ENCODE measurements around the gene HPS4.
A peak's percentile ranks its signal among the peaks of the same experiment; 100 is the strongest.
"Not testable (repeated sequence)": the region's sequence is repeated elsewhere in the genome, so short reads cannot be mapped to it uniquely, and the experiment has no call there.

Gene HPS4

DNA sequence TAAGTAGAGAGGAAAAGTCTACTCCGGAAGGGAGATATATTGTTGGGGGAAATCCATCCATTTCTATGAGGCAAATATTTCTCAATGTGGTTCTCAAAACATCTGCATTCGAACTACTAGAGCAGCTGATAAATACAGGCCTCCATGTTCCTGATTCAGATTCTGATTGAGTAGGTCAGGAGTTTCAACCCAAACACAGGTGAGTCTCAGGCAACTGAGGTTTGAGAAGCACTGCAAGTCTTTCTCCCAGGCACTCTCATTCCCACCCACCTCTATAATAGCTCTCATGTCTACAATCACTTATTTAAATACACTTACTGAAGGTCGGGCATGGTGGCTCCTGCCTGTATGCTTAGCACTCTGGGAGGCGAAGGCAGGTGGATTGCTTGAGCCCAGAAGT, 69.2 kb downstream of the HPS4 start:
- no peak for DNase-seq (ENCODE audit: low read depth, low spot score)

DNA sequence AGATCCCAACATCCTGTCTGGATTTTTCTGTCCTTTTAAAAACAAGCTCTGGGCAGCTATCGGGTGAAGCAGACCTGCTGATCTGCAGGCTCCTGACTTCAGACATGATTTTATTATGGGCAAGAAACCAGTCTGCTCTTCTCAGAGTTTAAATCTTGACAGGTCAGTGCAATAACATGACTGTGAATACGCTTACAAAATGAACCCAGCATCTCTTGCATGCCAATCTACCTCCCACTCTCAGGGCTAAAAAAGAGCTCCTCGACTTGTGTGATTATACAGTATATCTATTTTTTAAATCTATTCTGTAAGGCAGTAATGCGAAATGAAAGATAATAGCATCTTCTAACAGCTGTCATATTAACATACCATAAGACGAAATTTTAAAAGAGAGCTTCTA, 73.2 kb downstream of the HPS4 start:
- no peak for DNase-seq (ENCODE audit: low read depth, low spot score)

DNA sequence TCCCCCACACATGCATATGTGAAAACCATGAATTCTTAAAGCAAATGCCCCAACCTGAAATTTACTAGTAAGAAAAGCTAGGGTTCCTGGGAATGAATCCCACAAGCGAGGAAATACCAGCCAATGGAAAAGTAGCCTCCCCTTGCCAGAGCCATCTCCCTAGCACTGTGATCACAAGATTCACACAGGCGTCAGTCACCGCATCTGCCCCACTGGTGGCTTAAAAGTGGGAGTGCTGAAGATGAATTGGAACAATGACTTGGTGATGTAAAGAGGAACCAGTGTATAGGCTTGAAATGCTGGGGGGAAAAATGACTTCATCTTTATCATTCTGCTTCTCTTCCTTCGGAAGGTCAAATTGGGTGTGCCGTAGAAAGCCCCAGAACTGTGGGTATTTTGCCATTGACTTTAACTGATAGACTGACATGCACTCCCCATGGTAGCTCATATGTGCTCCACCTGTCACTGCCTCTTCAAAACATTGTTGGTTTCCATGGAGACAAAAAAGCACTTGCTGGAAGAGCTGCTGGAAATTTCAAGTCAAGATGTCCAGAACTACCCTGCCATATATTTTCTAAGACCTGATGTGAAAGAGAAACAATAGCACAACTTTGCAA, 73.8 kb downstream of the HPS4 start:
- DNase-seq (ENCODE audit: low read depth, low spot score) = no peak

DNA sequence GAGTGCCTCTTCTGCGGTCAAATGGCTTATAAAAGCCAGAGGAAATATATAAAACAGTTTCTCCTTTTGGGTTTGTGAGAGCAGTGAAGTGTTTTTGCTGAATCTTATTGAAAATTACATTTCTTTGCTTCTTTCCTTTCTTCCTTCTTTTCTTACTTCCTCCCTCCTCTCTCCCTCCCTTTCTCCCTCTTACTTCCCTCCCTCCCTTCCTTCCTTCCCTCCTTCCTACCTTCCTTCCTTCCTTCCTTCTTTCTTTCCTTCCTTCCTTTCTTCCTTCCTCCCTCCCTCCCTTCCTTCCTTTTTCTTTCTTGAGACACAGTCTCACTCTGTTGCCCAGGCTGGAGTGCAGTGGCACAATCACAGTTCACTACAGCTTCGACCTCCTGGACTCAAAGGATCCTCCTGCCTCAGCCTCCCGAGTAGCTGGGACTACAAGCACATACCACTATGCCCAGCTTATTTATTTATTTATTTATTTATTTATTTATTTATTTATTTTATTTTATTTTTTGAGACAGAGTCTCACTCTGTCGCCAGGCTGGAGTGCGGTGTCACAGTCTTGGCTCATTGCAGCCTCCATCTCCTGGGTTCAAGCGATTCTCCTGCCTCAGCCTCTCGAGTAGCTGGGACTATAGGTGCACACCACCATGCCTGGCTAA, 74.9 kb downstream of the HPS4 start:
- not testable (repeated sequence) for DNase-seq (ENCODE audit: low read depth, low spot score)

DNA sequence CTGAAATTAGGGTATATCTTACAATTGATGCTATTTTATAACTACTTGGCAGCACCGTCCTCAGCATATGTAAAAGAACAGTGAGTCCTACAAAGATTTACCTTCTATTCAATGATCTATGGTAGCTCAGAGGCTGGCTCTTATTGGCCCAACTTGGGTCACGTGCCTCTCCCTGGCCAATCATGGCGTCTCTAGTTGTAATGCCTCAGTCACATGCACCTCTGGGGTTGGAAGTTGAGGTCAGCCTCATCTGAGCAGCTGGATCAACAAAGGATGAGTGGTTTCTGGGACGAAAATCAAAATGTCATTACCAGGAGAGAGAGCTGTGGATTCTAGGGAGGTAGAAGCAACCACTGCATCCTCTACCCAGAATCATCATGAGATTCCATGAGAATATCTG, 77.5 kb downstream of the HPS4 start:
- DNase-seq (ENCODE audit: low read depth, low spot score) = no peak

DNA sequence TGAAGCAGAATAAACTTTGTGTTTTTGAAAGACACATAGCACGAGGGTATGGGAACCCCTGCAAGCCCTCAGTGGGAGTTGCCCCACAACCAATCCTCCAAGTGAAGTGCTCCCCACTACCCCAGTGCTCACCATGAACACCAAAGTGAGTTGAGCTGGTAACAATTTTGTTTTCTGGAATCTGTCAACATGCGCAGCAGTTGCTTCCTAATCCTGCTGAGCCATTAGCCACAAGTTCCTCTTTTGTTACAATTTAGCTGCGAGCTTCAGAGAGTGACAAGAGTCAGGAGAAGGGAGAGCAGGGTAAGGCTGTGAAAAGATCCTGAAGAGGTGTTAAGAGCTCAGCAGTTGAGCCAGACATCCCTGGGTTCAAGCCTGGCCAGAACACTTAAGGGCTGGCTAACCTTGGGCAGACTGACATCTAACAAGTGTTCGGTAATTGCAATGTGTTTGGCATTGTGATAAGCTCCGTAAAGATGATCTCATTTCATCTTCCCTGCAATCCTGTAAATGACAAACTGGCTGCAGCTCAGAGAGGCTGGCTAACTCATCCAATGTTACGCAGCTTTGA, 78.6 kb downstream of the HPS4 start:
- peak; percentile 18 for DNase-seq (ENCODE audit: low read depth, low spot score)

DNA sequence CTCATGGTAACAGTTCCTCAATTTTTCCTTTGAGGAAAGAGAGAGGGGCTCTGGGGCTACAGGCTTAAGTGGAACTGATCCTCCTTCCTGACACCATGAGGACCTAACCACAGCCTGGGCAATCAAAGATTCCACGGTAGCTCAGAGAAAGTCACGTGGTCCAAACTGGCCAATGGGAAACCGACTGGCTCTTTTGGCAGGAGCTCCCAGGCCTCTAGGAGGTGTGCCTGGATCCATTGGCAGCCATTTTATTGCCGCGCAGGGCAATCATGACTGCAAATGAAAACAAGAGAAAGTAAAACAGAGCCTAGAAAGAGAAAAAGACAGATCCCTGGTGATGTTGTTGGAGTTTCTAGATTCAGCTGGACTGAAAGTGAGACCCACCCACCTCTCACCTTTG, 81.9 kb downstream of the HPS4 start:
- DNase-seq (ENCODE audit: low read depth, low spot score) = no peak

Data from ELF-1 (cell line).